ENCODE data around the gene TFDP2.

- no peak for TF ChIP-seq TAF1 (IDR thresholded peaks at IDR 0.05; ENCODE audit: low read depth)
- no peak for TF ChIP-seq REST (IDR thresholded peaks at IDR 0.05; ENCODE audit: low read depth)
- TF ChIP-seq EP300 (IDR thresholded peaks at IDR 0.05; ENCODE audit: borderline replicate concordance), result no peak
- TF ChIP-seq NFIC (IDR thresholded peaks at IDR 0.05), result no peak
- no peak for TF ChIP-seq EGR1 (IDR thresholded peaks at IDR 0.05)
- no peak for TF ChIP-seq MAX (IDR thresholded peaks at IDR 0.05)
- no peak for TF ChIP-seq CREB1 (IDR thresholded peaks at IDR 0.05; ENCODE audit: low read depth)
- no peak for TF ChIP-seq FOXM1 (IDR thresholded peaks at IDR 0.05; ENCODE audit: borderline replicate concordance, low read depth)
- no peak for TF ChIP-seq RAD21 (IDR thresholded peaks at IDR 0.05; ENCODE audit: low read depth)
- TF ChIP-seq TEAD4 (IDR thresholded peaks at IDR 0.05), result no peak; the same call in 1 of the 2 replicates
- TF ChIP-seq USF1 (IDR thresholded peaks at IDR 0.05), result no peak
- TF ChIP-seq TCF12 (IDR thresholded peaks at IDR 0.05; ENCODE audit: low read depth), result no peak
- no peak for TF ChIP-seq YY1 (IDR thresholded peaks at IDR 0.05; ENCODE audit: low read depth)
These were observed 254.7 kb downstream of the TFDP2 start for GRCh38 chr3:141894524-141895176.
